ENCODE data around the gene NISCH. TPM values are rescaled to one million over a fixed set of nuclear protein-coding genes. Genes with fewer than 3 reads are reported as not detected.
A peak's percentile ranks its signal among the peaks of the same experiment; 100 is the strongest.

Gene NISCH
- total RNA-seq, 4 donors from 2014 or later = 68.7 to 298 (median 94.6) TPM

- no peak overlapping the region for H3K4me3 ChIP-seq
- H3K27ac ChIP-seq = no peak overlapping the region
Observed at GRCh38 chr3:52479877-52480575, 24.6 kb downstream of the NISCH start.

DNA sequence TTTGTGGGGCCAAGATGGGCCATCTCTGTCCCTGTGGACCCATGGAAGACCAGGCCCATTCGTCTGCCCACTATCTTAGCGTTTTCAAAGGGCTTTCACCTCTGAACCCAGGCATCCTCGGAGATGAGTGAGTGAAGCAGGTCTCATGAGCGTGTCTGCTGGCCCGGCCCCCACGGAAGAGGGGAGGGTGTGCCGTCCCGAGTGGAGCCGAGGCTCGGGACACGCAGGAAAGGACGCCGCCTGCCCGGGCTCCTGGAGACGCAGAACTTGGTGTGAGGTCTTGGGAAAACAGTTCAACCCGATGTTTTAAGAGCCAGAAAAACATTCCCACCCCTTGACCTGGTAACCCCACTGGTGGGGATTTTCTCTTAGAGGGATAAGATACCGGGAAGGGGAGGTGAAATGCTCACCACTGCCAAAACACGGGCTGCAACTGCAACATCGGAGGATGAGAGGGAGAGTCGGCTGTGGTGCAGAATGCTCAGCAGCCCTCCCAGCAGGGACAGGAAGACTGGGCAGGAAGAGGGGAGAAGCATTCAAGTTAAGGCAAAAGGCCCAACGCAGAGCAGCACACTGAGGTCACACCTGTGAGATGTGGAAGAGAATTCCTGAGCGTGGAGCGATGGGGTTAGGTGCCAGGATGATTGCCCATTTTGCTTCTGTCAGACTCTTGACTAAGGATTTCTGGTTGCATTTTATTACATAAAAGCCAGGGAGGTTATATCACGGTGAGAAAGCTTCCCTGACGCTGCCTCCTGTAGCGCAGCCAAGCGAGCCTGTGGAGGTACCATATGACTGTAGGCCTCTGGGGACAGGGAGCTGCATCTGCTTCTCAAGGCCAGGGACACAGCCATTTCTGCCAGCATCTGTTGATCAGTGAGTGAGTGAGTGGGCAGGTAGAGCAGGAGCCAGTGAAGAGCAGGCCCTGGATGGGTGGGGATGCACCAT is 25.6 kb downstream of the NISCH start:
- TF ChIP-seq, protein P1, sequence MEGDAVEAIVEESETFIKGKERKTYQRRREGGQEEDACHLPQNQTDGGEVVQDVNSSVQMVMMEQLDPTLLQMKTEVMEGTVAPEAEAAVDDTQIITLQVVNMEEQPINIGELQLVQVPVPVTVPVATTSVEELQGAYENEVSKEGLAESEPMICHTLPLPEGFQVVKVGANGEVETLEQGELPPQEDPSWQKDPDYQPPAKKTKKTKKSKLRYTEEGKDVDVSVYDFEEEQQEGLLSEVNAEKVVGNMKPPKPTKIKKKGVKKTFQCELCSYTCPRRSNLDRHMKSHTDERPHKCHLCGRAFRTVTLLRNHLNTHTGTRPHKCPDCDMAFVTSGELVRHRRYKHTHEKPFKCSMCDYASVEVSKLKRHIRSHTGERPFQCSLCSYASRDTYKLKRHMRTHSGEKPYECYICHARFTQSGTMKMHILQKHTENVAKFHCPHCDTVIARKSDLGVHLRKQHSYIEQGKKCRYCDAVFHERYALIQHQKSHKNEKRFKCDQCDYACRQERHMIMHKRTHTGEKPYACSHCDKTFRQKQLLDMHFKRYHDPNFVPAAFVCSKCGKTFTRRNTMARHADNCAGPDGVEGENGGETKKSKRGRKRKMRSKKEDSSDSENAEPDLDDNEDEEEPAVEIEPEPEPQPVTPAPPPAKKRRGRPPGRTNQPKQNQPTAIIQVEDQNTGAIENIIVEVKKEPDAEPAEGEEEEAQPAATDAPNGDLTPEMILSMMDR (IDR thresholded peaks at IDR 0.05) = no peak
- TF ChIP-seq POLR2AphosphoS5 (IDR thresholded peaks at IDR 0.05) (no peak), EP300 (IDR thresholded peaks at IDR 0.05) (no peak), POLR2A (IDR thresholded peaks at IDR 0.05) (no peak)

More at GRCh38 chr3:52479877-52480575, 24.6 kb downstream of the NISCH start:
- Histone ChIP-seq H3K4me1 (peaks cover 26% of the 10 kb centered on the region), H3K36me3 (peaks cover 80% of the 10 kb centered on the region), H3K27me3 (no peaks in the 10 kb centered on the region), H3K9me3 (no peaks in the 10 kb centered on the region)
- TF ChIP-seq, protein P1 (IDR thresholded peaks at IDR 0.05) = no peak
- TF ChIP-seq POLR2A (IDR thresholded peaks at IDR 0.05) (no peak), POLR2AphosphoS5 (IDR thresholded peaks at IDR 0.05) (no peak), EP300 (IDR thresholded peaks at IDR 0.05) (no peak)
- WGBS = 90% methylated on average over 13 of the region's 16 CpGs
- DNase-seq (ENCODE audit: low spot score in 2 of 2) = no peak

DNA sequence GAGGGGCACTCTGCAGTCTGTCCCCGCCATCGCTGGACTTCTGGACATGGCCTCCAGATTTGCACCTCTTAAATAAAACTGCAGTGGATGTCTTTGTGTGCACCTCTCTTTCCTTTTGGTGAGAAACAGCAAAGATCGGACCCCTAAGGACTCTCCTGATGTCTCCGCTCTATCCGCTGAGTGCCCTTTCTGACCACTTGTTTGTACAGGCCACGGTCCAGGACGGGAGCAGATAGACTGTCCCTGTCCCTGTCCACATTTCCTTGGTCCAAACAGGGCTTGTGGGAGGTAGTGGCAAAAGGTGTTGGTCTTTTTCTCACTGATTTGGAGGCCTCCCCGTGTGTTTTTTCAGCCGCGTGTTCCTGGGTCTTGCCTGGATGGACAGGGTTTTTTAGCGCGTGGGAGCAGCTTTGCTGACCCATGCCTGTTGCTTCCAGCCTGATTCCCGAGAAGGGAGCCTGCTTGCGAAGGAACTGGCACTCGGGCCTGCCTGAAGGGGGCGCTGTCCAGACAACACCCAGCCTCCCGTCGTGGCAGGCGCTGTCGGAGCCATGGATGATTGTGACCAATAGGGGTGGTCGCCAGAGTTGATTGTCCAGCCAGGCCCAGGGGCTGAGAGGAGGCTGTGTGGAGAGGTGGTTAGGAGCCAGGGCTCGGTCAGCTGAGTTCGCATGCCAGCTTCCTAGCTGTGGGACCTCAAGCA is 26.6 kb downstream of the NISCH start:
- H3K9me3 ChIP-seq = no peaks in the 10 kb centered on the region
- DNase-seq (ENCODE audit: low spot score in 2 of 2) = no peak
- H3K4me3 ChIP-seq = no peak overlapping the region
- H3K27me3 ChIP-seq = no peaks in the 10 kb centered on the region
- H3K4me1 ChIP-seq = peaks cover 32% of the 10 kb centered on the region
- 94% methylated on average over 15 of the region's 23 CpGs for WGBS
- TF ChIP-seq POLR2AphosphoS5 (IDR thresholded peaks at IDR 0.05) = no peak
- TF ChIP-seq POLR2A (IDR thresholded peaks at IDR 0.05) = no peak
- TF ChIP-seq EP300 (IDR thresholded peaks at IDR 0.05) = no peak
- TF ChIP-seq, protein P1 (IDR thresholded peaks at IDR 0.05) = peak in 1 of 2 donors; percentile 34
- H3K36me3 ChIP-seq = peaks cover 80% of the 10 kb centered on the region
- H3K27ac ChIP-seq = no peak overlapping the region

More for the DNA sequence above, 25.6 kb downstream of the NISCH start:
- 85% methylated on average over 23 of the region's 27 CpGs for WGBS
- Histone ChIP-seq H3K4me1 (peaks cover 32% of the 10 kb centered on the region), H3K27me3 (no peaks in the 10 kb centered on the region), H3K27ac (no peak overlapping the region), H3K4me3 (no peak overlapping the region), H3K9me3 (no peaks in the 10 kb centered on the region), H3K36me3 (peaks cover 80% of the 10 kb centered on the region)
- no peak for DNase-seq (ENCODE audit: low spot score in 2 of 2)

DNA sequence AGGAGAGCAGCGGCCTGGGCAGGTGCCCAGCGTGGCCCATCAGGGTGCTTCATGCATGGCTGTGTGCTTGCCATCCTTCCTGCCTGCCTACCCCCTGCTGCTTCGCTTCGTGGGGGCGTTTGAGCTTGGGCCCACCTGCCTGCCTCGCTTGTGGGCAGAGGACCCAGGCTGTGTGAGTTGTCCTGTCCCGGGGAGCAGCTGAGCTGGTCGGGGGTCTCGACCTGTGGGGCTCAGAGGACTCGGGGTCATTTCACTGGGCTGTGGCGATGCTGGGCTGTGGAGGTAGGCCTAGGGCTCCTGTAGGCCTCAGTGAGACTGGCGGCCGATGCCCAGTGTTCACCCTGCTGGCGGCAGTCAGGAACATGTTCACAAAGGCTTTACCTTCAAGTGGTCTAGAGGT is 27.7 kb downstream of the NISCH start:
- Histone ChIP-seq H3K4me3 (no peak overlapping the region), H3K36me3 (peaks cover 80% of the 10 kb centered on the region), H3K9me3 (no peaks in the 10 kb centered on the region), H3K27ac (peak overlapping the region; percentile 20), H3K27me3 (no peaks in the 10 kb centered on the region), H3K4me1 (peaks cover 32% of the 10 kb centered on the region)
- no peak for DNase-seq (ENCODE audit: low spot score in 2 of 2)
- WGBS = 78% methylated on average over 11 of the region's 14 CpGs
- no peak for TF ChIP-seq POLR2AphosphoS5 (IDR thresholded peaks at IDR 0.05)
- no peak for TF ChIP-seq EP300 (IDR thresholded peaks at IDR 0.05)
- TF ChIP-seq POLR2A (IDR thresholded peaks at IDR 0.05) = no peak
- TF ChIP-seq, protein P1 (IDR thresholded peaks at IDR 0.05) = no peak

All from suprapubic skin (tissue), 4 donors.